Myometrial cell (primary cell): ENCODE measurements around the gene LIN7A. TPM values are rescaled to one million over a fixed set of nuclear protein-coding genes. Genes with fewer than 3 reads are reported as not detected.

Source experiments
- total RNA-seq: library from RNA; depleted of rRNA; stranded (reverse); fragments of >200 nt; gene quantifications from 2 replicates; pipeline ENCODE4 v1.2.3, GENCODE V29; 2015

The LIN7A gene
- total RNA-seq: 11.2 and 19.5 TPM in 2 replicates

GRCh38 chr12:80937391-80938238 is at the start of gene LIN7A:
LIN7A (minus strand) TSS chr12:80937934; CDS start chr12:80937722, 212 bp downstream.

Other genes starting within 250 kb of the LIN7A start
- gene MYF6, start 230.3 kb downstream of the LIN7A start, total RNA-seq: not detected in 2 replicates
- gene MYF5, start 221.0 kb downstream of the LIN7A start, total RNA-seq: not detected in 2 replicates
- gene ACSS3, start 140.1 kb upstream of the LIN7A start, total RNA-seq: 14.4 and 18.6 TPM in 2 replicates